Medulla oblongata (tissue), 1 donor: ENCODE data around the gene UGT1A3.
"Not testable (repeated sequence)": the region's sequence is repeated elsewhere in the genome, so short reads cannot be mapped to it uniquely, and the experiment has no call there.

ENCODE experiments used
- DNase-seq: peaks from one replicate; pipeline ENCODE4 v3.0.0-alpha.2; 2015; ENCODE audit errors: extremely low spot score

UGT1A3 gene

GRCh38 chr2:233728723-233729301 is at the start of gene UGT1A3:
Gene UGT1A3, plus strand, starts transcription at chr2:233729042. Its CDS starts 85 bp downstream, at chr2:233729127.
- no peak for DNase-seq

DNA sequence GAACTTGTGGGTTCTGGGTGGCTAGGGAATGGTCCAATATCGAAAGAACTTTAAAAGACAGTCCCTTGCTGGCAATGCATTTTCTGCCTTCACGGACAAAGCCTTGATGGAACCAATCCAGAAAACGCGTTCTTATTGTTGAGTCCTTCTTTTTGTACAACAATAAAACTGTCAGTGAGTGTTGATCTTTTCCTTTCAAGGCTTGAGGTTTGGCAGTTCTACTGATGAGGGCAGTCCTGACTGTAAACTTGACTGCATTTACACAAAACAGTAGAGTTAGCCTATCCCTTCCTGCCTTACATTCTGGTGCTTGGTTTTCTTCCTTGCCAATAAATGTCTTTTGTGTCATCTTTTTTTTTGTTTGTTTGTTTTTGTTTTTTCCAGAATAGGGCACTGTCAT is 49.6 kb upstream of the UGT1A3 start:
- no peak for DNase-seq

- DNase-seq: no peak
Observed at GRCh38 chr2:233680361-233681045, 48.3 kb upstream of the UGT1A3 start.

GRCh38 chr2:233681521-233682099 is 47.2 kb upstream of the UGT1A3 start, which contains the start of gene UGT1A7:
Gene UGT1A7, plus strand, starts transcription at chr2:233681901. Its CDS starts 37 bp downstream, at chr2:233681938.
- DNase-seq: no peak

DNA sequence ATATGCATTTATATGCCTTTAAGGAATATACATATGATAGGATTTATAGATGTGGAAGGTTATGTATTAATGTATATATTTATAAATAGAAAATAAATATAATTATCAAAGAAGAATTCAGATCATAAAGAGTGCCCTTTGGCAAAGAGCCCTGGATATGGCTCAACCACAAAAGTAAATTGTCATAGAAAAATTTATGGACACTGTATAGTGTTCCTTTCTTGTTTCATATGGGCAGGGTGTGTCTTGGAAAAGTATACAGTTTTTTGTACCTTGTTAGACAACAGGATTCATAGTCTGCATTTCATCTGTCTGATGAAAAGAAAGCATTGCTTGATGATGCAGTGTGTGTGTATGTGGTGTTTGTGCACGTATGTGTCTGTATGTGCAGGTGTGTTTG is 44.2 kb upstream of the UGT1A3 start:
- DNase-seq: no peak

DNA sequence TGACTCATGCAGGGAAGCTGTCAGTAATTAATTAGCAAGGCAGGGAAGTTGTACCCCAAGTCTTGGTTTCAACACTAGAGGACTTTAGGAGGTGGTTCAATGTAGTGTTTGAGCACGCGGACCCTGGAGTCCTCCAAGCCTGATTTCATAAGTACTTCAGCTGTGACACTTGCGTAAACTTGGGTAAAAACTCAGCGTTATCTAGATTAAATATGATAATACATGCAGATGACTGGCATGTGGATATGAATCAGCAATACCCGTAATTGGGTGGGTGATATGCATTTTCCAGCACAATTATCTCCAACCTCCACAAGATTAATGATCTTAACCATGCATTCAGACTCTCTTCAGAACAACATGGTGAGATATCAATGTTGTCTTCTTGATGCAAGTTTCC is 41.9 kb upstream of the UGT1A3 start:
- no peak for DNase-seq

- no peak for DNase-seq
Observed at GRCh38 chr2:233688341-233688740, 40.5 kb upstream of the UGT1A3 start.

DNA sequence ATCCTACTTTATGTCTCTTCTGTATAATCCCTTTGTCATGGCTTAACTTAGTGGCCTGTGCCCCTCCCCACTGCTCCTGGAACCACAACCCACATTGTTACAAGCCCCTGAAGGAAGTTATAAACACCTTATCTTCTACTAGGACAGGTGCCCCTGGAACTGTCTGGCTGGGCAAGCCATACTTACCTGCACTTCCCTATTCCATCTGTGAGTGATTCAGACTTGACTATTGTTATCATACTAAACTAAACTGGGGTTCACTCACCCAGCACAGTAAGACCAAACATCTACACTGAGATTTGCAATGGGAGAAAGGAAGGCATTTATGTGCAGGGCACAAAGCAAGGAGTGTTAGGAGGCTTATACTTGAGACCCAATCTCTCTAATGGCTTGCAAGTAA is 39.8 kb upstream of the UGT1A3 start:
- DNase-seq: no peak

DNA sequence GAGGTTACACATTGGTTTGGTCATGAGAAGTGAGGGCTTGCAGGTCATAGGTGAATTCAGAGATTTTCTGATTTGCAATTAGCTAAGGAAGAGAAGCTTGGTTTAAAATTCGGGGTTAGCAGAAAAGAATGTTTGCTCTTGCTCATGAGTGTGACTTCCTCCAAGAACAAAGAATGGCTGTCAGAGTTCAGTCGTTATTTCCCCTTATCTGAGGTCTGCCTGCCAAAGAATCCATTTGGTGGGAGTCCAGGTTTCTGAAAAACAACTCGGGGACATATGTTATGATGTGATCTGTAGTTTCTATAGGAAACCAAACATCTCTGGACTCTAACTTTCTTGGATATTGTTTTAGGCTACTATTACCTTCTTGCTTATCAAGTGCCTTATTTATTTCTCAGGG is 39.3 kb upstream of the UGT1A3 start:
- DNase-seq: no peak

GRCh38 chr2:233690444-233690843 is 38.4 kb upstream of the UGT1A3 start:
- no peak for DNase-seq

DNA sequence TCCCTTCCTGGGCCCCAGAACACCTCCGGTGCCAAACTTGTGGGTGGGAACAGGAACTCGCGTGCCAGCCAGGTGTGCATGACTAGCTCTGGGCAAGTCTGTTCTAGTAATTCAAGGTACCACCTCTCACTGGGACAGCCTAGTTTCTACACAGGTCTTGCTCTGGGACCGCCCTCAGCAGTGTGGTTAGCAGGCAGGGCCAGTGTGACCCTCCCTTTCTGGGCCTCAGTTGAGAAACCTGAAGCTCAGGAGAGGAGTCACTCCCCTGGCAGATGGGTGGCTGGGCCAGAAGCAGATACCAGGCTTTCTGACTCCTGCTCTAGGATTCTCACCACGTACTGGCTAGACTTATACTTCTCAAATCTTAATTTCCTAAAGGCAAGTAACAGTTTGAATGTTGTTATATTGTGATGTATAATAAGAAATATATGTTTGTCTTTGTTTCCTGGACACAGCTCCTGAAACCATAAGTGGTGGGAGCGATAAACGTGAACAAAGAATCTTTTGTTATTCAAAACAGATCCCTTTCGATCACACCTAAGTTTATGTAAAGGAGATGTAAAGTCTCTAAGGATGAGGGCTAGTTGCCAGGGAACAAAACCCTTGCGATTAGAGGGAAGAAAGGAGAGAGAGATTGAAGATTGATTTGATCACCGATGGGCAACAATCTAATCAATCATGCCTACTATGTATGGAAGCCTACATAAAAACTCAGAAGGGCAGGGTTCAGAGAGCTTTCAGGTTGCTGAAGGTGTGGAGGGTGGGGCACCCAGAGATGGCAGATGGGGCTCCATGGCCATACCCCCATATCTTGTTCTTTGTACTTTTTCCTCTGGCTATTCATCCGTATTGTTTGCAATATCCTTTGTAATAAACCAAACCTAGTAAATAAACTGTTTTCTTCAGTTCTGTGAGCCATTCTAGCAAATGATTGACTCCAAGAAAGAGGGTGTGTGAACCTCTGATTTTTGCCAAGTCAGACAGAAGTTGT is 37.1 kb upstream of the UGT1A3 start:
- DNase-seq: no peak

DNA sequence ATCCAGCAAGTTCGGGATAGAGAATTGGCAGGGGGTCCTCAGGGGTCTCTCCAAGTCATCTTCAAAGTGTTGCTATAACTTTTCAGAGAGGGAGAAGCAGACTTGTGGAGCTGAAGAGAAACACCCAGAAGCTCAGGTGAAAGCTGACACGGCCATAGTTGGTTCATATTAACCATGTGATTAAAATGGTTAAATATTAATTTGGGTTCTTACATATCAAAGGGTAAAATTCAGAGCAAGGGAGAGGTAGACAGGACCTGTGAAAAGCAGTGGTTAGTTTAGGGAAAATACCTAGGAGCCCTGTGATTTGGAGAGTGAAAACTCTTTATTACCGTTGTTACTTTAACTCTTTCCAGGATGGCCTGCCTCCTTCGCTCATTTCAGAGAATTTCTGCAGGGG is 36.2 kb upstream of the UGT1A3 start, which contains the start of gene UGT1A6:
UGT1A6 (plus strand) TSS at position 243 of the 400 bp plus-strand sequence; CDS start at position 358, 115 bp downstream.
- DNase-seq: no peak

DNA sequence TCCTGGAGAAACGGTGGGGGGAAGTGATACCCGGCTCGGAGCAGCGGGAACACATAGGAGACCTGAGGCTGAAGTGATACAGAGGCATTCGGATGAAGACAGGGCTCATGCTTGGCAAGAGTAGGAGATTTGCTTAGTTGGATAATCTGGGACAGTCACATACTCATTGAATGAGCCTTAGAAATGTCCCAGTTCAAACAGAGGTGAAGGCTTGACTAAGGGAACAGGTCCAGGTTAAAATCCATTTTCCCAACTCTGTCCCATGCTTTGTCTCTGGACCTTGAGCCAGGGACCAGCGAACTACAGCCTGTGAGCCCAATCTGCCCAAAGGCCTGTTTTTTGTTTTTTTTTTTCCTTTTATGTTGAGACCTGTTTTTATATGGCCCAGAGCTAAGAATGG is 34.9 kb upstream of the UGT1A3 start:
- no peak for DNase-seq

DNA sequence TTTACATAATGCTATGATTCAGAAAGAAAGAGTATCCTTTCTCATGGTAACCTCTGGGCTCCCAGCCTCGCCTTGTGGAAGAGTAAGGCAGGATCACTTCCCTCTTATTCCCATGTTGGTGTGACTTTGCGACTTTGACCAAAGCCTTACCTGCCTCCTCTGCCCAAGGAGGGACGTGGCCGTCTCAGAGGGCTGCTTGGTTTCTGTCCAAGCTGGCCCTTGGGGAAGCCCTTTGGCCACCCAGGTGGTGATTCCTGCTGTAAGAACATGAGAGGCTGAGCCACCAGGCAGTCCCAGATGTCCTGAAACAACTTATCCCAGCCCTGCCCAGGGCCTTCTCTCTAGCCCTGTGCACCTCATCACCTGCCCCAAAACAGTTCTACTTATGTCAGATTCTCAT is 30.1 kb upstream of the UGT1A3 start:
- DNase-seq: no peak

DNA sequence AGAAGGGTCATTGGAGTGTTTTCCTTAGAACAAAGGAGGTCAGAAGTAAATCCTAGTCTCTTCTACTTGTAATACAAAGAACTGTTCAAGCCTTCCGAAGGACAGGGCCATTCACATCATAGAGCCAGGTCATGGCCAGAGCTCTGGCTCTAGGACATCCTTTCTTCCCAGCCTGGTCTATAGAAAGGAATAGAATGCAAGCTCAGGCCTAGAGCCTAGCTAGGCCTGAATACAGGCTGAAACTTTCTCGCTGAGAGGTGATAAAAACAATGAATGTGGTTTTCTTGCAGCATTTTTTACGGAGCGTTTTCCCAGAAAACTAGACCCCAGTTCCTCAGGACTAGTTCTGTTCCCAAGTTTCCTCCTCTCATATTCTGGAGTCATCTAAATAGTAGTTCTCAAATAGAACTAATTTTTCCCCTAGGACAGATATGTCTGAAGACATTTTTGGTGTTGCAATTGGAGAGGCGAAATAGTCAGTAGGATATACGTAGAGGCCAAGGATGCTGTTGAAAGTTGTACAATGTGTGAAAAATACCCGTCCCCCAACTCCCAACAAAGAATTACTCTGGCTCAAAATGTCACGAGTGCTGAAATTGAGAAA is 29.3 kb upstream of the UGT1A3 start:
- no peak for DNase-seq

GRCh38 chr2:233700028-233700635 is 28.7 kb upstream of the UGT1A3 start:
- no peak for DNase-seq

DNA sequence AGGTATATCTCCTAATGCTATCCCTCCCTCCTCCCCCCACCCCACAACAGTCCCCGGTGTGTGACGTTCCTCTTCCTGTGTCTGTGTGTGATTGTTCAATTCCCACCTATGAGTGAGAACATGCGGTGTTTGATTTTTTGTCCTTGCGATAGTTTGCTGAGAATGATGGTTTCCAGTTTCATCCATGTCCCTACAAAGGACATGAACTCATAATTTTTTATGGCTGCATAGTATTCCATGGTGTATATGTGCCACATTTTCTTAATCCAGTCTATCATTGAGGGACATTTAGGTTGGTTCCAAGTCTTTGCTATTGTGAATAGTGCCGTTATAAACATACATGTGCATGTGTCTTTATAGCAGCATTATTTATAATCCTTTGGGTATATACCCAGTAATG is 28.0 kb upstream of the UGT1A3 start:
- not testable (repeated sequence) for DNase-seq

GRCh38 chr2:233702238-233702637 is 26.6 kb upstream of the UGT1A3 start:
- no peak for DNase-seq

DNA sequence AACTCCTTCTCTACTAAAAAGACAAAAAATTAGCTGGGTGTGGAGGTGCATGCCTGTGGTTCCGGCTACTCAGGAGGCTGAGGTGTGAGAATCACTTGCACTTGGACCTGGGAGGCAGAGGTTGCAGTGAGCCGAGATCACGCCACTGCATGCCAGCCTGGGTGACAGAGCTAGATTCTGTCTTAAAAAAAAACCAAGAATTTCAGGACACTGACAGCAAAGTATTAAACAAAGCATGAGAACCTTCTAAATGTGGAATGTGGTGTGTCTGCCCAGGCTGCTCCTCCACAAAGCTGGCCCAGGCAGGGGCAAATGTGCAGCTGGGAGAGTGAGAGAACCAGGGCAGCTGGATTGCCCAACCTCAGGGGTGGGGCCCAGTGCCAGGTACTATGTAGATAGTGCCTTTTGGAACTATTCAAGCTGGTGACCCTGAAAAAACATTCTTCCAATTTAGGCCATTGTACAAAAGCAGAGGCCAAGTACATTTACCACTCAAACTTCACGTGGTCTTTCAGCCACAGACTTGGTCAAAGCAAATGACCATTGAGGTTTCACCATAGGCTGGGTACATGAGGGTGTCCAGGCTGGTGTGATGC is 22.8 kb upstream of the UGT1A3 start:
- DNase-seq: no peak

- no peak for DNase-seq
Observed at GRCh38 chr2:233706720-233707119, 22.1 kb upstream of the UGT1A3 start.
